ACC112 (cell line): Measurements from ENCODE around the gene RNASE13.
"Not testable (repeated sequence)": the region's sequence is repeated elsewhere in the genome, so short reads cannot be mapped to it uniquely, and the experiment has no call there.

Experiments used
- H2AFZ ChIP-seq: fragments of 200-600 bp; sonication (generic); one replicate; pipeline ENCODE4 v1.6.0; 2017; ENCODE audit warnings: antibody characterized with exemption, low read length; ENCODE audit not compliant: unreplicated experiment
- H3K27ac ChIP-seq: fragments of 200-600 bp; sonication (generic); 2 replicates; pipeline ENCODE4 v1.5.1; 2014; ENCODE audit warnings: low read depth, mild to moderate bottlenecking, antibody characterized with exemption, low read length, moderate library complexity
- H3K27me3 ChIP-seq: fragments of 200-600 bp; sonication (generic); 2 replicates; pipeline ENCODE4 v1.6.1; 2014; ENCODE audit warnings: mild to moderate bottlenecking, antibody characterized with exemption, low read length, moderate library complexity, mixed read lengths; ENCODE audit not compliant: insufficient read depth
- H3K36me3 ChIP-seq: fragments of 200-600 bp; sonication (generic); 2 replicates; pipeline ENCODE4 v1.6.1; 2016; ENCODE audit warnings: mild to moderate bottlenecking, antibody characterized with exemption, low read length, moderate library complexity, mixed read lengths; ENCODE audit not compliant: insufficient read depth
- H3K4me1 ChIP-seq: fragments of 200-600 bp; sonication (generic); one replicate; pipeline ENCODE4 v1.6.1; 2016; ENCODE audit warnings: low read length, mixed read lengths; ENCODE audit not compliant: insufficient read depth, unreplicated experiment, control insufficient read depth
- H3K4me3 ChIP-seq: fragments of 200-600 bp; sonication (generic); 2 replicates; pipeline ENCODE4 v1.5.1; 2014; ENCODE audit warnings: mild to moderate bottlenecking, low read depth, low read length
- H3K79me2 ChIP-seq: fragments of 200-600 bp; sonication (generic); one replicate; pipeline ENCODE4 v1.6.0; 2016; ENCODE audit warnings: low read length; ENCODE audit not compliant: control insufficient read depth, unreplicated experiment, insufficient read depth

Gene RNASE13

GRCh38 chr14:21053184-21054122 lies 18.8 kb upstream of the RNASE13 start:
- Histone ChIP-seq H2AFZ (no peak overlapping the region), H3K79me2 (no peaks in the 10 kb centered on the region), H3K27ac (no peak overlapping the region), H3K36me3 (no peaks in the 10 kb centered on the region), H3K4me3 (no peak overlapping the region), H3K4me1 (peaks cover 4% of the 10 kb centered on the region), H3K27me3 (no peaks in the 10 kb centered on the region; the same call in 1 of the 2 replicates)

GRCh38 chr14:21050597-21050996 lies 16.0 kb upstream of the RNASE13 start:
- no peaks in the 10 kb centered on the region for H3K36me3 ChIP-seq
- no peak overlapping the region for H2AFZ ChIP-seq
- no peak overlapping the region for H3K27ac ChIP-seq
- H3K4me1 ChIP-seq = peaks cover 4% of the 10 kb centered on the region
- H3K4me3 ChIP-seq = no peak overlapping the region
- H3K27me3 ChIP-seq = no peaks in the 10 kb centered on the region; the same call in 1 of the 2 replicates
- no peaks in the 10 kb centered on the region for H3K79me2 ChIP-seq

GRCh38 chr14:21049271-21049673 lies 14.7 kb upstream of the RNASE13 start:
- no peaks in the 10 kb centered on the region for H3K36me3 ChIP-seq
- no peaks in the 10 kb centered on the region; the same call in 1 of the 2 replicates for H3K27me3 ChIP-seq
- H2AFZ ChIP-seq = no peak overlapping the region
- no peaks in the 10 kb centered on the region for H3K79me2 ChIP-seq
- H3K4me3 ChIP-seq = no peak overlapping the region
- peaks cover 4% of the 10 kb centered on the region for H3K4me1 ChIP-seq
- no peak overlapping the region for H3K27ac ChIP-seq

- Histone ChIP-seq H3K4me3 (no peak overlapping the region), H3K36me3 (no peaks in the 10 kb centered on the region), H2AFZ (no peak overlapping the region)
Observed at GRCh38 chr14:21048638-21049037, 14.0 kb upstream of the RNASE13 start.

GRCh38 chr14:21047378-21047781 lies 12.8 kb upstream of the RNASE13 start:
- Histone ChIP-seq H3K27me3 (no peaks in the 10 kb centered on the region; the same call in 1 of the 2 replicates), H3K36me3 (no peaks in the 10 kb centered on the region), H3K4me1 (peaks cover 4% of the 10 kb centered on the region), H3K79me2 (no peaks in the 10 kb centered on the region), H3K4me3 (no peak overlapping the region), H2AFZ (no peak overlapping the region), H3K27ac (no peak overlapping the region)

More at GRCh38 chr14:21048638-21049037, 14.0 kb upstream of the RNASE13 start:
- Histone ChIP-seq H3K79me2 (no peaks in the 10 kb centered on the region), H3K27me3 (no peaks in the 10 kb centered on the region; the same call in 1 of the 2 replicates), H3K27ac (no peak overlapping the region), H3K4me1 (peaks cover 4% of the 10 kb centered on the region)

GRCh38 chr14:21043974-21044618 lies 9.5 kb upstream of the RNASE13 start:
- Histone ChIP-seq H3K4me3 (no peak overlapping the region), H3K27ac (no peak overlapping the region), H3K4me1 (peaks cover 10% of the 10 kb centered on the region), H3K79me2 (no peaks in the 10 kb centered on the region), H2AFZ (no peak overlapping the region), H3K36me3 (no peaks in the 10 kb centered on the region), H3K27me3 (no peaks in the 10 kb centered on the region; the same call in 1 of the 2 replicates)

- Histone ChIP-seq H2AFZ (no peak overlapping the region), H3K4me3 (no peak overlapping the region), H3K4me1 (peaks cover 10% of the 10 kb centered on the region), H3K27me3 (no peaks in the 10 kb centered on the region; the same call in 1 of the 2 replicates), H3K79me2 (no peaks in the 10 kb centered on the region), H3K36me3 (no peaks in the 10 kb centered on the region), H3K27ac (no peak overlapping the region)
Observed at GRCh38 chr14:21043387-21043973, 8.9 kb upstream of the RNASE13 start.

- Histone ChIP-seq H3K4me3 (no peak overlapping the region), H3K27ac (no peak overlapping the region), H3K27me3 (no peaks in the 10 kb centered on the region; the same call in 1 of the 2 replicates), H3K79me2 (no peaks in the 10 kb centered on the region), H3K36me3 (no peaks in the 10 kb centered on the region), H2AFZ (no peak overlapping the region), H3K4me1 (peaks cover 10% of the 10 kb centered on the region)
Observed at GRCh38 chr14:21042918-21043317, 8.3 kb upstream of the RNASE13 start.

- Histone ChIP-seq H3K36me3 (no peaks in the 10 kb centered on the region), H3K79me2 (no peaks in the 10 kb centered on the region), H3K4me3 (no peak within 1 kb of the TSS), H3K27ac (no peak within 1 kb of the TSS), H2AFZ (no peak within 1 kb of the TSS), H3K27me3 (peaks cover 6% of the 10 kb centered on the region), H3K4me1 (peaks cover 10% of the 10 kb centered on the region)
Observed at GRCh38 chr14:21041676-21042433, 7.2 kb upstream of the RNASE13 start, which contains the start of gene RNASE7. Gene RNASE7, plus strand, starts transcription at chr14:21042362. Its CDS starts 631 bp downstream, at chr14:21042993.

- H3K27me3 ChIP-seq = peaks cover 14% of the 10 kb centered on the region
- H3K27ac ChIP-seq, H3K4me3 ChIP-seq, H3K4me1 ChIP-seq, H3K79me2 ChIP-seq, H2AFZ ChIP-seq, H3K36me3 ChIP-seq: not testable (repeated sequence)
Observed at GRCh38 chr14:21040941-21041340, 6.3 kb upstream of the RNASE13 start.
